Epithelial cell of proximal tubule (primary cell): Measurements from ENCODE around the gene STMN1. TPM values are rescaled to one million over a fixed set of nuclear protein-coding genes. Genes with fewer than 3 reads are reported as not detected.
A peak's percentile ranks its signal among the peaks of the same experiment; 100 is the strongest.

Experiments used
- DNase-seq: peaks from one replicate; pipeline ENCODE4 v3.0.0-alpha.2; 2011; ENCODE audit warnings: low read depth
- H3K4me3 ChIP-seq: 2 replicates; pipeline ENCODE4 v1.5.1; 2011; ENCODE audit warnings: low read depth, mild to moderate bottlenecking, low read length
- total RNA-seq: library from RNA; depleted of rRNA; stranded (reverse); fragments of >200 nt; gene quantifications from 2 replicates; pipeline ENCODE4 v1.2.3, GENCODE V29; 2015
- TF ChIP-seq, protein P1 (sequence below): conservative IDR thresholded peaks from 2 replicates; pipeline ENCODE4 v1.5.1; 2012; ENCODE audit warnings: low read depth, mild to moderate bottlenecking, low read length

Gene STMN1
- total RNA-seq, 1 donor from 2014 or later: 554 TPM

GRCh38 chr1:25875154-25875855, 30.9 kb downstream of the STMN1 start, which contains the start of gene PAQR7:
Gene PAQR7 (minus strand): TSS chr1:25875708. CDS start chr1:25863839, 11,869 bp downstream.
- TF ChIP-seq, protein P1, sequence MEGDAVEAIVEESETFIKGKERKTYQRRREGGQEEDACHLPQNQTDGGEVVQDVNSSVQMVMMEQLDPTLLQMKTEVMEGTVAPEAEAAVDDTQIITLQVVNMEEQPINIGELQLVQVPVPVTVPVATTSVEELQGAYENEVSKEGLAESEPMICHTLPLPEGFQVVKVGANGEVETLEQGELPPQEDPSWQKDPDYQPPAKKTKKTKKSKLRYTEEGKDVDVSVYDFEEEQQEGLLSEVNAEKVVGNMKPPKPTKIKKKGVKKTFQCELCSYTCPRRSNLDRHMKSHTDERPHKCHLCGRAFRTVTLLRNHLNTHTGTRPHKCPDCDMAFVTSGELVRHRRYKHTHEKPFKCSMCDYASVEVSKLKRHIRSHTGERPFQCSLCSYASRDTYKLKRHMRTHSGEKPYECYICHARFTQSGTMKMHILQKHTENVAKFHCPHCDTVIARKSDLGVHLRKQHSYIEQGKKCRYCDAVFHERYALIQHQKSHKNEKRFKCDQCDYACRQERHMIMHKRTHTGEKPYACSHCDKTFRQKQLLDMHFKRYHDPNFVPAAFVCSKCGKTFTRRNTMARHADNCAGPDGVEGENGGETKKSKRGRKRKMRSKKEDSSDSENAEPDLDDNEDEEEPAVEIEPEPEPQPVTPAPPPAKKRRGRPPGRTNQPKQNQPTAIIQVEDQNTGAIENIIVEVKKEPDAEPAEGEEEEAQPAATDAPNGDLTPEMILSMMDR: peak; percentile 17
- peak within 1 kb of the TSS; percentile 71 for H3K4me3 ChIP-seq
- no peak for DNase-seq

DNA sequence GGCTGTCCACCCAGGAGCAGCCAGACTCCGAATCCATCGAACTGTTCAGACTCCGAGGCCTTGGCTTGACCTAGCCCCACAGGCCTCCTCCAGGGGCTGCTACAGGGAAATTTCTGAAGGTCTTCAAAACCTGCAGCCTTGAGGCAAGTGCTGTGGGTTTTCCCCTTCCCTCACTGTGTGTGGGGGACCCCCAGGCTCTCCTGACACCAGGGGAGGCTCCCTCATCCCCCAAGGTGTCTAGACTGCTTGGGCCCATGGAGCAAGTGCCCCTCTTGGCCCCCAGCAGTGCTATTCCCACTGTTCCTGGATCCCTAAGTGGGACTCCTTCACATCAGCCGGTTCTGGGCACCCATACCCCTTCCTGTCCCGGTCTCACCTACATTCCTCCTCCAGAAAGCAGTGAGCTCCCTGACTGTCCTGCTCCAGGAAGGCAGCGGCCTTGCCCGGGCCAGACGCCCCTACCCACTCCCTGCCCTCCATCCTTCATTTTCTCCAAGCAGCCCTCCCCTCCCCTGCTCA, 31.5 kb downstream of the STMN1 start:
- DNase-seq: no peak
- peak overlapping the region; percentile 71 for H3K4me3 ChIP-seq
- TF ChIP-seq, protein P1: no peak

- TF ChIP-seq, protein P1: no peak
- DNase-seq: no peak
- peak overlapping the region; percentile 71 for H3K4me3 ChIP-seq
Measured at GRCh38 chr1:25874209-25874608, 32.0 kb downstream of the STMN1 start.

DNA sequence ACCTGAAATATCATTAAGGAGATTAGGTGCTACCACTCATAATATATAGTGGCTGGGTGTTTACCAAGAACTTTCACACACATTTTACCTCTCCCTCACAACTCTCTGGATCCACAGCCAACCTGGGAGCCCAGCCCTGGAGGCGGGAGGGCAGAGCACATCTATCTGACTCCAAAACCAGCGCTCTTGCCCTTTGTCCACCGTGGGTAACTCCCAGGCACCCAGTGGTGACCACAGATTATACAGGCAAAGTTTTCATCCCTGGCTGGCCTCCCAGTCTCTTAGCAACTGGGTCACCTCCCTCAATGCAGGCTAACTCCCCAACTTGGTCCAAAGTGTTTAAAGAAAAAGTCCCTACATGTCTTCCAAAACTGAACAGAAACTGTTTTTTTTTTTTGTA, 33.1 kb downstream of the STMN1 start:
- no peak for DNase-seq
- TF ChIP-seq, protein P1: no peak
- H3K4me3 ChIP-seq: no peak overlapping the region

DNA sequence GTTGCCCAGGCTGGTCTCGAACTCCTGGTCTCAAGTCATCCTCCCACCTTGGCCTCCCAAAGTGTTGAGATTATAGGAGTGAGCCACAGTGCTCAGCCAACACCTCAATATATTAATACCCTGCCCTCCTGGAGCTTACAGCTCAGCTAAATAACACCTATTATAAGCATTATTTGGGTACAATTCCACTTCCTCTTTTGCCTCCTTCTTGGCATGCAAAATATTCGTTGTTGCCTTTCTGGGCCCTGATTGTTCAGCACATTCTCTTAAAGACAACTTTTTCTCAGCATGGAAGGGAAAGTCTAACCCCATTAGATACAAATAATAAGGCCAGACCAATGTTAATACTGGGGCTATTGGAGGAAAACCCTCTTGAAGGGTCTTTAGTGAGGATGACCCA, 33.5 kb downstream of the STMN1 start:
- H3K4me3 ChIP-seq: no peak overlapping the region
- TF ChIP-seq, protein P1: no peak
- no peak for DNase-seq

- TF ChIP-seq, protein P1: no peak
- H3K4me3 ChIP-seq: no peak overlapping the region
- DNase-seq: no peak
Measured at GRCh38 chr1:25871704-25872494, 34.3 kb downstream of the STMN1 start.
